Smooth muscle cell of the umbilical artery (primary cell): ENCODE measurements around the gene CREM. TPM values are rescaled to one million over a fixed set of nuclear protein-coding genes. Genes with fewer than 3 reads are reported as not detected.

Experiments
- total RNA-seq: library from RNA; depleted of rRNA; stranded (reverse); fragments of >200 nt; gene quantifications from 2 replicates; pipeline ENCODE4 v1.2.3, GENCODE V29; 2014

Gene CREM
- 25.4 and 29.7 TPM in 2 replicates for total RNA-seq

GRCh38 chr10:35126530-35127288 lies at the start of gene CREM:
Gene CREM, plus strand, starts transcription at chr10:35126846. Its CDS starts 10,990 bp downstream, at chr10:35137836.

GRCh38 chr10:35090162-35090954 lies 36.3 kb upstream of the CREM start, which contains the start of gene CUL2:
Gene CUL2, minus strand, starts transcription at chr10:35090341. Its CDS starts 19,024 bp downstream, at chr10:35071317.

Other genes with a start within 250 kb of the CREM start
- 41.3 and 65.7 TPM in 2 replicates for gene CUL2, start 36.5 kb upstream of the CREM start, total RNA-seq
- gene CCNY, start 209.7 kb downstream of the CREM start, total RNA-seq = 45.5 and 50.2 TPM in 2 replicates